Stimulated activated CD8-positive, alpha-beta memory T cell treated with anti-CD3 and anti-CD28 coated beads, Interleukin-2, amount 100 ng/mL, for 1 hour (primary cell): ENCODE results near the gene MTF1.

ENCODE experiments used
- DNase-seq, 2 donors: peaks; one replicate each; pipeline ENCODE4 v3.0.0-alpha.2; 2020; ENCODE audit warnings: low read depth in 2 of 2

MTF1 gene

GRCh38 chr1:37868466-37868865, 9.1 kb upstream of the MTF1 start:
- no peak for DNase-seq

- DNase-seq: no peak
Observed at GRCh38 chr1:37867784-37868183, 8.4 kb upstream of the MTF1 start.

DNA sequence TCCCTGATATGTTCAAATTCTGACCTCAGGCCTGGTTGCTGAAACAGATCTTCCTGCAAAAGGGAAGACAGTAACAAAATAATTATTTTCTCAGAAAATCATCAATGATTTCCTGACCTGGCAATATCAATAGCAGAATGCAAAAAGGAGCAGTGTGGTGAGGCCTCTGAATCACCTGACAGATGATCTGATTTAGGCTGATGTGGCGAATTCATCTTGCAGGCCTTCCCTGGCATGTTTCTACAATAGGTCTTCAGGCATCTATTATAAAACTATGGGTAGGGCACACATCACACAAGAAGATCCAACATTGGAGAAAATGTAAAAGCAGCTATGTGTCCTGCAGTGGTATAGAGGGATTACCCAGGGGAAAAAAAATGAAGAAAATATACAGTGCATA, 7.1 kb upstream of the MTF1 start:
- DNase-seq: no peak

GRCh38 chr1:37865348-37866120, 6.1 kb upstream of the MTF1 start:
- DNase-seq: no peak

GRCh38 chr1:37862330-37862729, 2.9 kb upstream of the MTF1 start:
- no peak for DNase-seq

- DNase-seq: no peak
Observed at GRCh38 chr1:37861151-37861550, 1.8 kb upstream of the MTF1 start.

- DNase-seq: no peak
Observed at GRCh38 chr1:37860346-37860666, 914 bp upstream of the MTF1 start.

GRCh38 chr1:37858931-37859506, 373 bp downstream of the MTF1 start:
- no peak for DNase-seq

- no peak for DNase-seq
Observed at GRCh38 chr1:37854406-37854805, 5.0 kb downstream of the MTF1 start.

DNA sequence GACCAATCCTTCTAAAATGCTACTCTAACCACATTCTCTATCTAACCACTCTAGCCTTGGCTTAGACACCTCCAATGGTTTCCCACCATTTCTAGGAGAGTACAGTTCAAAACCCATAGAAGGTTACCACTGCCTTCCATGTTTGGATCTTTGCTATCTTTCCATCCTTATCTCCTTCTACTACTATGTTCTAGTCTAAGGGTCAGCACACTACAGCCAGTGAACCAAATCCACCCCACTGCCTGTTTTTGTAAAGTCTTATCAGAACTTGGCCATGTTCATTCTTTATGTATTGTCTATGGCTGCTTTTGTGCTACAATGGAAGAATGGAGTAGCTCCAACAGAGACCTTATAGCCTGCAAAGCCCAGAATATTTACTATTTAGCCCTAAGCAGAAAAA, 6.2 kb downstream of the MTF1 start:
- no peak for DNase-seq

DNA sequence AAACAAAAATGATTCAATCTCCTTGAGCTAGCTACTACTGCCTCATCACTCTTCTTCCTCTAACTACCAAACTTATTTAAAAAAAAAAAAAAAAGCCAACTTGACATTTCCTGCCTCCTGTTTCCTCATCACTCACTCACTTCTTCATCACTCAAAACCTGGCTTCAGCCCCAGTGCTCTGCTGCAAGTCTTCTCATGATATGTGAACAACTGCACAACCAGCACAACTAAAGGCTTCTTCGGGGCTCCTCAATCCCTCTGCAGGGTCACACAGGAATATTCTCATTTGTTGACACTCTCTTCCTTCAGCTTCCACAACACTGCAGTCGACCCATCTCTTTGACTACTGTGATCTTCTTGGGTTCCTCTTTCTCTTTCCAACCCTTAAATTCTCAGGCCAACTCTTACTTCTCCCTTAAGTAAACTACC, 7.6 kb downstream of the MTF1 start:
- DNase-seq: no peak

GRCh38 chr1:37851262-37851661, 8.1 kb downstream of the MTF1 start:
- no peak for DNase-seq

DNA sequence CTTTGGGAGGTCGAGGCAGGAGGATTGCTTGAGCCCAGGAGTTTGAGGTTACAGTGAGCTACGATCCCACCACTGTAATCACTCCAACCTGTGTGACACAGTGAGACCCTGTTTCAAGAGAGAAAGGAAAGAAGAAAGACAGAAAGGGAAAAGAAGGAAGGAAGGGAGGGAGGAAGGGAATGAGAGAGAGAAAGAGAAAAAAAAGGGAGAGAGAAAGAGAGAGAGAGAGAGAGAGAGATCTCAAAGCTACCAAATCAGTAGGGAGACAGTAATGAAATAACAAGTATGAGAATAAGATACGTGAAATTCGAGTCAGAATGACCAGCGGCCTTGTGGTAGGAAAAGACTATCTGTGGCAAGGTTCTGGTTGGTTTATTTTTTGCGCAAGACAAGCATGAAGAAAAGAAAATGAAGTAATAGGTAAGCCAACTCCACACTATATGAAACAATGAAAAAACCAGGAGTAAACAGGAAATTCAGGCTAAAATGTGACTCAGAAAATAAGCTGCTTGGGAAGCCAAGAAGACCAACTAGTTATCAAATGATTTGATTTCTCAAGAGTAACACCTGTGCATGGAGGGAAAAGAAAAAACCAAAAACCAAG, 8.9 kb downstream of the MTF1 start:
- DNase-seq: no peak

DNA sequence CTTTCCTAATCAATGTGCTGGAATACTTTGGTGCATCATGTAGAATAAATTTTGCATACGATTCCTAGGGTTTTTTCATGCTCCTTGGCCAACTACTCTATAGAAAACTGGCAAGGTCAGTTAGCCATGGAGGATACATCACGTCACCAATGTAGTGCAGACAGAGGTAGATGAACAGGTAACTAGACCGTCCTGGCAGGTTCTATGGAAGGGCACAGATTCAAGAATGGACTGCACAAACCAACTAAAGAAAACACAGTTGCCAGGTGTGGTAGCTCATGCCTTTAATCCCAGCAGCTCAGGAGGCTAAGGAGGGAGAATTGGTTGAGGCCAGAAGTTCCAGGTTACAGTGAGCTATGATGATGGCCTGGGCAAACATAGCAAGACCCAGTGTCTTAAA, 9.9 kb downstream of the MTF1 start:
- DNase-seq: no peak

- no peak for DNase-seq
Observed at GRCh38 chr1:37846647-37847339, 12.6 kb downstream of the MTF1 start.

DNA sequence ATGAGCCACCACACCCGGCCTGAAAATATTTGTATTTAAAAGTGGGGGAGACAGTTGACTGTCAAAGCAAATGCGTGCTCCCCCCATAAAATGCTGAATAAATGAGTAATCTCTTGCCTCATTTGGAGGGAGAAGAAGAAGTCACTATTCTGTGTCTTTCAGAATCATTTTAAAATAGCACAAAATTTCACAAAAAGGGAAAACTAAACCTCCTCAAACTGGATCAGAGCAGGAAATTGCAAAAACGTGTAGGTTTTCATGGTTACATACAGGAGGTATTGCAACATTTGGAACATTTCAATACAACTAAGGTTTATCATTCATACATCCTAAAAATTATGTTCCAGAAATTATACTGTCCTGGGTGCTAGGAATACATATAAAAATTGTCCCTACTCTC, 13.6 kb downstream of the MTF1 start:
- no peak for DNase-seq

- DNase-seq: no peak
Observed at GRCh38 chr1:37845049-37845646, 14.2 kb downstream of the MTF1 start.

DNA sequence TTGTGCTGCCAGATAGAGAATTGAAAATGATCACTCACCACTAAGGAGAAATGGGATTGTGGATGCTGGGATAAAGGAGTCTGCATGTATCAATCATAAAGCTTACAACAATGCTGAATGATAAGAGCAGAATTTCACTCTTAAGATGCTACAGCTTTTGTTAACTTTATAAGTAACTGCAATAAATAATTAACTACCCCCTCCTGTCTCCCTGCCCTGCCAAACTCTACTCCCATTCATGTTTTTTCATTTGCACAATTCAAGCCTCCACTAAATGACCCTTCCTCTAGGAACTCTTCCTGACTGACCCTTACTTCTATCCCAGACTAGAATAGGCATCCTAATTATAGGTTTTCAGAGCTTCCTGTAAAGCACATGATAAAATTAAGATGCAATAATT, 14.9 kb downstream of the MTF1 start:
- no peak for DNase-seq

DNA sequence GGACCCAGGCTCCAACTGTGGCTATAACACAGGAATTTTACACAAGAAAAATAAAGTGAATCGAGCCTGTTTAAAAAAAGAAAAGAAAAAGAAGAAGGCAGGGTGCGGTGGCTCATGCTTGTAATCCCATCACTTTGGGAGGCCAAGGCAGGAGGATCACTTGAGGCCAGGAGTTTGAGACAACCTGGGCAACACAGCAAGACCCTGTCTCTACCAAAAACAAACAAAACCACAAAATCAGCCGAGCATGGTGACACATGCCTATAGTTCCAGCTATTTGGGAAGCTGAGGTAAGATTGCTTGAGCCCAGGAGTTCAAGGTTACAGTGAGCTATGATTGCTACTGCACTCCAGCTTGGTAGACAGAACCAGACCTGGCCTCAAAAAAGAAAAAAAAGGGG, 17.7 kb downstream of the MTF1 start:
- DNase-seq: no peak

- no peak for DNase-seq
Observed at GRCh38 chr1:37840711-37841110, 18.7 kb downstream of the MTF1 start.

DNA sequence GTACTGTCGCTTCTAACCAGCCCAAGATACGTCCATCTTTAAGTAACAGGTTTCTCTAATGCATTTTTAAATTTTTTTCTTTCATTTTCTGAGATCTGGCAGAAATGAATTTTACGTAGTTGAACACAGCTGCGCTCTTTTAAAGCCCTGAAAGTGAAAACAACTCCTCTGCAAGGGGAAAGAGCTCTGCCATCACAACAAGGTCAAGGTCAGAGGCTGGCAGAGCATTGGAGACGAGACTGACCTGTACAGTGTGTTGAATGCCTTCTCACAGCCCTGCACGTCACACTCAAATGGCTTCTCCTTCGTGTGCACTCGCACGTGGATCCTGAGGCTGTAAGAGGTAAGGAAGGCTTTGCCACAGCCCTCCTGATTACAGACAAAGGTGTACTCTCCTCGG, 19.7 kb downstream of the MTF1 start:
- DNase-seq: no peak

- DNase-seq: no peak
Observed at GRCh38 chr1:37836788-37837187, 22.6 kb downstream of the MTF1 start.

DNA sequence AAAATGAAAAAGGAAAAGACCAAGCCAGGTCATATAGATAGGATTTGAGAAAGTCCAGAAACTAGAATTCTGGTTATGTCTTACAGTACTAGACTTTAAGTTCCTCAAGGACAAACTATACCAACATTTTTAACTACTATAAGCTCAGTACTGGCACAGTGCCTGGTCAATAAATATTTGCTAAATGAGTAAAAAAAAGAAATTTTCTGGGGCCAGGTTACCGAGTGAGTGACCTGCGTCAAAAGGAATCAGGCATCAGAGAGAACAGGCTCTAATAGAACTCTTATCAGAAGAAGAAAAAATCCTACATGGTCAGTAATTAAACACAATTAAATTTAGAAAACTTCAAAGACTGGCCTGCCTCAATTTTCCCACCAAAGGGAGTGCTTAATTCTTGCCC, 27.6 kb downstream of the MTF1 start:
- no peak for DNase-seq
